Stimulated activated CD4-positive, alpha-beta T cell treated with anti-CD3 and anti-CD28 coated beads, Interleukin-1b, Interleukin-23, amount 100 ng/mL, for 4 hours (primary cell): ENCODE measurements around the gene TMEM135.

ENCODE experiments used
- DNase-seq, 2 donors: peaks; one replicate each; pipeline ENCODE4 v3.0.0-alpha.2; 2020; ENCODE audit warnings: low read depth in 2 of 2

Gene TMEM135

DNA sequence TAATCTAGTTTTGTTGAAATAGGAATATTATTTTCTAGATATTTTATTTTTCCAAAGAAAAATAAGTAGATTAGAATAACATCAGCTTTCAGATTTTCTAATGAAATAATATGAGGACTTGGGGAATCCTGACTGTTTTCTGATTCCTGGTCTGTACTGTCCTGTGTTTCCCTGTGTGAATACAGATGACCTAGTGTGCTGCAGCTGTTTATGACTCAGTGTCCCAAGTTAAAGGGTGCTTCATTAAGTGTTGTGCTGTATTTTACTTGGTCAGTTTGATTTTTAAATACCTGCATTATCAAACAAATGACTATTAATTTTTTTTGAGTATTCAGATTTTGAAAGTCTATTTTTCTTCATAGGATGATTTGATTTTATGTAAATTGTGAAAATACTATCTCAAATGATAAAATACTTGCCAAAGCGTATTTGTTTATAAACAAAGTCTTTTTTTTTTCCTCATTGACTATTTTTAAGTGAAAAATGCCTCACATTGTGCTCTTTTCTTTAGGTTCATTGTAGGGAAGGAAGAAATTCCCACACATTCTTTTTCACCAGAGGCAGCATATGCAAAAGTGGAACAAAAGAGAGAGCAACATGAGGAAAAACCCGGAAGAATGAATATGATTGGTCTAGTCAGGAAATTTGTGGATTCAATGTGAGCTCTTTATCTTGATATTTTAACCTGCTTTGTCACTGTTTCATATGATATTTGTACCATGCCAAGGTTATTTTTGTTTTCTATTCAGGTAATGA, 264.2 kb downstream of the TMEM135 start:
- DNase-seq = no peak

DNA sequence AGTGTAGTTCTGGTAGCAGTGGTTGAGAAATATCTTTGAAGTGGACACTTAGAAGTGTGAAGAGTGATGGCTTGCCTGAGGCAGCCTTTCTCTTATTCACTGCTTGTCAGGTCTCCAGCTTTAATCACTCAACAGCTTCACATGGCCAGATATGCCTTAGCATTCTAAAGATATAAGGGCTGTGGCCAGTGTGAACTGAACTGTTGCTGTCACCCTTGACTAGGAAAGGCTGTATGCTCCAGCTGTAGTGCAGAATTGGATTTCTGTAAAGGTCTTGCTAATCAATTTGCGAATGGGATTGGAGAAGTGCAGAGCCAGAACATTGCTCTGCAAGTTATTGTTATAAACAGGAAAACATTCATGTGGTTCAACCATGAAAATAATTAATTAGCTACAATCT, 266.7 kb downstream of the TMEM135 start:
- DNase-seq = no peak

DNA sequence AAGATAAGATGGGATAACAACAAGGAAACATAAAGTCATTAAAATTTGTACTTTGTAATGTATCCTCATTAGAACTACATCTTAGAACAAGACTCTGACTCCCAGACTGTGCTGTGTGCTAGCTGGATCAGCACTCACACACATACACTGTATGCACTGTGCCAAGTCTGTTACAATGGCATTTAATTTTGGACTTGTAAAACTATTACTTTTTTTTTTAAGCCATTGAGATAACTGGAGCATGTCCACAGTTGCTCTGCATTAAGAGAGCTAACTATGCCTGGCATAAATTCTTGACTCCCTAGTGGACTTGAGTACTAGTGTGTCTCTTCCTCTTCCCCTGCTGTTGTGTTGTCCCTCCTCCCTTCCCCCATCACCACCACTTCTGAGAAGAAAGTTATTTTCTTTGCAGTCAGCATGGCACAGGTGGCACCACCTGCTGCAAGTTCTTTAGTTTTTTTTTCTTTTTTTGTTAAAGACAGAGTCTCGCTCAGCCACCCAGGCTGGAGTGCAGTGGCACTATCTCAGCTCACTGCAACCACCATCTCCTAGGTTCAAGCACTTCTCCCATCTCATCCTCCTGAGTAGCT, 268.6 kb downstream of the TMEM135 start:
- DNase-seq = no peak

DNA sequence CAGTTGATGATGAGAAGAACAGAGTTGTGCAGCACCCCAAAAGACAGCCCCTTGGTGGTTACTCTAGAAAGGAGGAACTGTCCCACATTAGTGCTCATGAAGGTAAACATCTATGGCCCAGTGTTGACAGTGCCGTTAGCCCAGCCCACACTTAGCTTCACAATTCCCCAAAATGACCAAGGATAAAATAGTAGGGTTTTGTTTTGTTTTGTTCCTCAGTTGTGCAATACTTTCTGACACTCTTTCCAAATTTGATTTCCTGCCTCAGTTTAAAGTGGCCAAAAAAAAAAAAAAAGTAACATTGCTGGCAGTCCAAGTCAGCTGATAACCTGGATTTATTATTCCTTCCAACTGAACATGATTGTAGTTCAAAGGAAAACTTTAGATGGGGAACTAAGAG, 269.4 kb downstream of the TMEM135 start:
- DNase-seq = no peak

DNA sequence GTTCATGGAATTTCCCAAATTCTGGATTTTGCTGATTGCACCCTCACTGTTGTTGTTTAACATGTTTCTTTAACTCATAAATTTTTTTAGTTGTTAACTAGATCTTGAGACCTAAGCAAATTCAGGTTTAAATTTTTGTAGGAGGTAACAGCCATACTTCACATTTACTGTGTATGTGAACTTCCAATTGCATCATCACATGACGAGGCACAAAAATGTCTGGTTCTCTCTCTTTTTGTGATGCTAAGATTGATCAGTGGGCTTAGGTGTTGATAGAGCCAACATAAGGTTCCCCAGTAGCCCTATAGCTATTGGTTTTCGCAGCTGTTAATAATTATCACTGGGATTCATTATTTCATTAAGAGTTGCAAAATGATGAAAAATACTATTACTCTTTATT, 277.5 kb downstream of the TMEM135 start:
- no peak for DNase-seq

DNA sequence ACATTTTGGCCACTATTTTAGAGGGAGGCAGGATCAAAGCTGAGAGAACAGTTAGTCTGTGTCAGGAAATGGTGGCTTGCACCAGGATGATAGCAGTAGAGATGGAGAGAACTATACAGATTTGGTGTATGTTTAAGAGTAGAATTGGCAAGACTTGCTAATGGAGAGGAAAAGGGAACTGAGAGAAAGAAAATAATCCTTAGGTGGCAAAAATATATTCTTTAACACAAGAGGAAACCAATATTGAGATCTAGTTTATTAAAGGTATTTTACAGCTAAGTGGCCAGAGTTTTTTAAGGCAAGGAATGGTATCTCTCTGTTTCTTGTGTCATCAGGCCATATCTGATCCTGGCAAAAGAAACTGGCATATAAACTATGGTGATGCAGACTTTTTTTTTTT, 278.8 kb downstream of the TMEM135 start:
- DNase-seq = no peak

DNA sequence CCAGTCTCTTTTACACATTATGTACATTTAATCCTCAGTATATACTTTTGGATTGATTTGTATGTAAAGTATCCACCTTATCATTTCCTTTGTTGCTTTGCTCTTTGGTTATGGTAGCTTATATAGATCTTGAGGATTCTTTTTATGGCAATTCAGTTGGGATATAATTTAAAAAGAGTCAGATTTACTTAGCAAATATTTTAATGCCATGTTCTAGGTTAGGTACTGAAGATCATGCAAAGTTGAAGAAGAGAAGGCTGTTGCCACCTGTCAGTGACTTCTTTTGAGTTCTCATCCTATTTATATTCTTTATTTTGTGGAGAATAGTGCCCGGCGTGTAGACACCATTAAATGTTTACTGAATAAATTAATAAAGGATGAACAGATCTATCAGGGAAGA, 279.7 kb downstream of the TMEM135 start:
- DNase-seq = no peak

DNA sequence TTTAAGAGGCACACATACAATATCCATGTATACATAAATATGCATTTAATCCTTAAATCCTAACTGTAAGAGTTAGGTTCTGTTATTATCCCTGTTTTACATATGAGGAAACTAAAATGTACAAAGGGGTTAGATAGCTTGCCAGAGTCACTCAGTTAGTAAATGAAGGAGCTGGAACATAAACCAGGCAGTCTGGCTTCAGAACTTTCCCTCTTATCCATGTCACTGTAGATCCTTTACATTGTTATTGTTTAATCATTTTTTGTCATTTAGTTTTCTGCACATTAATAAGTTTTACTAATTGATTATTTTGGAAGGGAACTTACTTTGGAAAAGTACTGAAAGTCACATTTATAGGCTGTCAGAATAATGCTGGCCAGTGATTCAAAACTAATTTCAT, 282.4 kb downstream of the TMEM135 start:
- no peak for DNase-seq

DNA sequence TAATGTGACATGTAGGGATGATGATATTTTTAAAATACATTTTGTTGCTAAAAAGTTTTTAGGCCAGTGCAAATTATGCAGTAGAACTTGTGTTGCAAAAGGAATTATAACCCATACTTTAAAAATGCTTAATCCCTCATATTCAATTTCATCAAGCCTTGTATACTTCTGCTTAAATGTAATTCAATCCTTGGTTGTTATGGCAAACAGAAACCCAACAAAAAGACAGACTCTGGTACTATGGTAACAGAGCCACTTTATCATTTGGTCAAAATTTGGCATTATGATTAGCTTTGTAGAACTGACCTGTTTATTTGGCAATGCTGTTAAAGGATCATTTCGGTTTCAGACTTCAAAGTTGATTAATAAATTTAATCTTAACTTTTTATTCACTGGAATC, 284.8 kb downstream of the TMEM135 start:
- no peak for DNase-seq

DNA sequence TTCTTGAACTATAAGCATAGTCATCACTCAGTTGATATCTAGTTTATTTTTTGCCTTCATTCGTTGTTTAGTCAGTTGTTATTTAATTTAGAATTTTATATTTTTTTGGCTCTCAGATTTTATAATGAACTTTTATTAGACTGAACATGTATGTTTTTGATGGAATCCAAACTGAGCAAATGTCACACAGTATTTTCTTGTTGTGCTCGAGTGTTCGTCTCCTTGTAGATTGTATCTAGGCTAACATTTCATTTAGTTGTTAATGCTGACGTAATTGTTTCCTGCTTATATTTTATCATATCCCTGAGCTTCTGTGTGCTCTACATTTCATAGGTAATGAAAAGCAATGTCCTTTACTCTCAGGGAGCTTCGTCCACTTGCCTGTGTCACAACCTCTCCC, 286.2 kb downstream of the TMEM135 start:
- no peak for DNase-seq

DNA sequence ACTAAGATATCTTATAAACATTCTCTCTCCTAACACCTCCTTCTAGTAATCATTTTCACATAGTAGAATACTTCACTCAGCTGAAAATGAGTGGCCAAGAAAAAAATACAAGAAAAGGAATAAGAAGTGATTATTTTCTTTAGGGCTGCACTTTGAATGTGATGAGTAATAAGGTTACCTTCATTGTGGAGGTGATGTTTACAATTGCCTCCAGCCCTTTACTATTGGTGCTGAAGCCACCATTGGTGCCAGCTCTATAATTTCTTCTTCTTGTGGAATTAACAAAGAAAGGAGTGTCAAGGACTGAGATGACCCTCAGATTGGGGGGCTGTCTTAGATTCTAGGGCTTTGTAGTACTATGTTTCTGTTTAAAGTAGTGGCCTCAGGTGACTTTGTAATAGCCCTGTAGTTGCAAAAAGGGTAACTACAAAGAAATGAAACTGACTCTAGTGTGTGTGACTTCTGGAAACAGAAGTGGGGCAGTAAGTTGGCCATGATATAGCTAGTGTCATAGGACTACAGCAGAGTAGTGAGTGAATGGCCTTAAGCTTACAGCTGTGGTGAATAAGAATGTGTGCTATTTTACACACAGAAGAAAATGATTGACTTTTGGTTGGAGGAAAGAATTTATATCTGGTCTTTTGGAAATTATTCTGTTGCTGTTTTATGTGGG, 287.2 kb downstream of the TMEM135 start:
- DNase-seq = no peak

DNA sequence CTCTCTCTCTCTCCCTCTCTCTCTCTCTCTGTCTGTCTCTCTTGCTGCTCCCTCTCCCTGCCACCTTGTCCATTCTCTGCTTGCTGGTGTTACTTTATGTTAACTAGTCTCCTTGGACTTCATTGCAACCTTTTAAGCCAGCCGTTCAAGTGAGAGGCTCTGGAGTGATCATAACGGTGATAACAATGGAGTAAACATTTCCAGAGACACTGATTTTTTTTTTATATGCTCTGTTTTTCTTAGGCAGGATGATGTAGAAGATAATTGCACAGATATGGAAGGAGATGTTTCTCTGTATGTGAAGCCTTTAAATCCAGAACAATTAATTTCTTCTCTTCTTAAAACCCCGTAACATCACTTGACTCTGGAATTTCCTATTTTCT, 287.7 kb downstream of the TMEM135 start:
- no peak for DNase-seq

DNA sequence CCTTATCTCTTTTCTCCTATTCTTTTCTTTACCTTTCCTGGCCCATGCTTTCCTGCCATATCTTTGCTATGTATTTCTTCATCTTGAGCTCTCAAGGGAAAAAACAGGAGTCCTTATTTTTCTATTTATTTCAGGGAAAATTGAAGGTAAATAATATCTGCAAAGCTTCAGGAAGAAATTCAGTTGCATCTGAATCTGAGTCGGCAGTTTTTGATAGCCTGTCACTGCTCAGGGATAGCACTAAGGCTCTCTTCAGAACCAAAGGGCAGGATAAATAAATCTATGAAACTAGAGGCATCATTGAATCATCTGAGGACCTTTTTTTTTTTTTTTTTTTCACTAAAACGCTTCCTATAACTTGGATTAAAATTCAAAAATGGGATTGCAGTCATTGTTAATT, 288.9 kb downstream of the TMEM135 start:
- no peak for DNase-seq

DNA sequence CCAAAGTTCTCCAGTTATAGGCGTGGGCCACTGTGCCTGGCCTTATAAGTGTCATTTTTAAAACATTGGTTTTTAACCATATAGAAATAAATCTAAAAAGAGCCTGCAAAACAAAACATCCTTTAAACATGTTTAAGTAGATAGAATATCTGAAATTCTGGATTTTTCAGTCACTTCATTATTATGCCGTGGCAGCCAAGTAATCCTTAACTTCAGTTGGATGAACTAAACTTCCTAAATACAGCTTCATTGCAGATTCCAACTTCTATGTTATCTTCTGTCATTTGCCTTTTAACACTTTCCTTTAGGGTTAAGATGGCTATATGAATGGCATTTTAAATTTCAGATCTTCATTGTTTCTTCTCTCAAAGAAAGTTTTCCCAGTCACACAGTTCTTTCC, 291.4 kb downstream of the TMEM135 start:
- no peak for DNase-seq

DNA sequence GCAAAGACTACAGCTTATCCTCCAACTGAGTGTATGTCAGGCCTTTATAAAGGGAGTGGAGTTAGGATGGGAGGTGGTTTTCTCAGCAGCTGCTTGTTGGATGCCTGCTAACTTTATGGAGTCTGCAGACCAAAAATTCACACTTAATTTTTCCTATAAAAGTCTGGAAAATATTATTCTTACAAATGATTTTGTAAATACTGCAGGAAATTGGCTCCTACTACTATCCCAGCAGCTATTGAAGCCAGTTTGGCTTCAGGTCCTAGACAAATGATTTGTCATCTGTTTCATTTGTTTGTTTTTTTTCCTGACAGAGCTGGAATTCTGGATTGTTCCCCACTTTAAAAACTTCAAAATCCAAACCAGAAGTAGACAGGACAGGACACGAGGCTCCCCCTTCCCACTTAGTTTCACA, 292.5 kb downstream of the TMEM135 start:
- no peak for DNase-seq

DNA sequence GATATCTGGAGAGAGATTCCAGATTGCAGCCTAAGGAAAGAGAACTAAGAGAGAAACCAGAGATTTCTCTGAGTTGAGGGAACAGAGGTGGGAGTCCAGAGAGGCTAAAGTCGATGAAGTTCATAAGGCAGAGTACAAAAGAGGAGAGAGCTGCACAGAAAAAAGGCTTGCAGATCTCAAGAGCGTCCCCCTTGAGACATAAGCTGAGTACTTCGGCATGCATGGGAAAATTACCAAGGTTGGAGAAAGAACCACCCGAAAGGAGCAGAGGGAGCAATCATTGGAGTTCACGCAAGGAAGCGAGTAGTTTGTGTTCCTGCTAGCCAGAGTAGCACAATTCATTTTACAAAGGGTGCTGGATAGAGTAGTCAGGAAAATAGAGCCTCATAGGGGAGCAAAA, 293.5 kb downstream of the TMEM135 start:
- DNase-seq = no peak

DNA sequence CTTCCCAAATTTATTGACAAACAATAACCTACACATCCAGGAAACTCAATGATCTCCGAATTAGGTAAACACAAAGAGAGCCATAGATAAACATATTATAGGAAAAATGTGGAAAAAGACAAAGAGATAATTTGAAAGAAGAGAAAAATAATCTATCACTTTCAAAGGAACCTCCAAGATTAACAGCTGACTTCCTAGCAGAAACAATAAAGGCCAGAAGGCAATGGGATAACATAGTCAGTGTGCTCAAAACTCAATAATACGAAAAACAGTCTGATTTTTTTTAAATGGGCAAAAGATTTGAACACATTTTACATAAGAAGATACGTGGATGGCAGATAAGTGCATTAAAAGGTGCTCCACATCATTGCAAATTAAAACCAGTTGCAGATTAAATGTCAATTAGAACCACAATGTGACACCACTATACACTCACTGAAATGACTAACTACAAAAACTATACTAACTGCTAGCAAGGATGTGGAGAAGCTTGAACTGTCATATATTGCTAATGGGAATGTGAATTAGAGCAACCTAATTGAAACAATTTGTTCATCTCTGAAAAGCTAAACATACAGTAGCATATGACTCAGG, 300.4 kb downstream of the TMEM135 start:
- no peak for DNase-seq

DNA sequence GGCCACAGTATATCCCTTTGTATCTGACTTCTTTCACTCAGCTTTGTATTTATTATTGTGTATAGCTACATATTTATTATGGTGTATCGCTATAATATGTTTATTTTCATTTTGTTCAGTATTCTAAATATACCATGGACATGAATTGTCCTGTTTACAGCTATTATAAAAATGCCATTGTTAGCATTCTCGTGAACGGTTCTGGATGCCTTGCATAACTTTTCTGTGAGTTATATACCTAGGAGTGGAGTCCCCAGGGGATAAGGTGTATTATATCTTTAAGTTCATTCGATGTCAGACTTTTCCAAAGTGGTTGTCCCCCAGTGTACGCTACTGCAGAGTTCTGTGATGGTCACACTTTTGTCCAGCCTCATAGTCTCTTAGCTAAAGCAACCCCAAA, 301.7 kb downstream of the TMEM135 start:
- no peak for DNase-seq

DNA sequence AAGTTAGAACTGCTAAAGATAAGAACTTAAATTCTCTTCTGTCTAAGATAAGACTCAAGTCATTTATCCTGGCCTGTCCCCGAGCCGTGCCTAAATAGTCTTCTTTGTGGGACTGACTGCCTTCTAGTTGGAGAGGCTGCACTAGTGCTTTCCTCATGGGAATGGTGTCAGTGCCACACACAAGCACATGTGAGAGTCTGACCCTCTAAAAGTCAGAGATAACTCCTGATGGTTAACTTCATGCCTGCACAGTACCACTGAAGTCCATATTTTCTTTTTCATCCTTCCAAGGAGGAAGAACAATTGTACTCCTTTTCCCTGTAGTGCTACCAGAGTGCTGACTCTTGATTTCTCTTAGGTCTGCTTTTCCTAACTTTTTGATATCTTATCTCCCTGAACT, 309.7 kb downstream of the TMEM135 start:
- no peak for DNase-seq

DNA sequence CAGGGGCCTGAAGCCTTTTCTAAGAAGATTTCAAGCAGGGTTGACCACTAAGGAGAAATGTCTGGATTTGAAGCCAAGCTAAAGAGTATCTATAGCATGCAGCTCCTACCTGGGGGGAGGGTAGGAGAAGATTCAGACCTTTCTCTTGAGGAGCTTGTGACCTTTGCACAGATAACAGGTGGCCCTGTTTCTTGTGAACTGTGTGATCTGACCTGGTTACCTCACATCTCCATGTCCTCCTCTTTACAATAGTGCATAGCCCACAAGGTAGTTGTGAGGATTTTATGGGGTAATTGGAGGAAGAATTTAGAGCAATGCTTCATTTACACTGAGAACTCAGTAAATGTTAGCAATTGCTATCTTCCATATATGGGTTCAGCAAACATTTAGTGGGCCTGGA, 310.1 kb downstream of the TMEM135 start:
- DNase-seq = no peak

DNA sequence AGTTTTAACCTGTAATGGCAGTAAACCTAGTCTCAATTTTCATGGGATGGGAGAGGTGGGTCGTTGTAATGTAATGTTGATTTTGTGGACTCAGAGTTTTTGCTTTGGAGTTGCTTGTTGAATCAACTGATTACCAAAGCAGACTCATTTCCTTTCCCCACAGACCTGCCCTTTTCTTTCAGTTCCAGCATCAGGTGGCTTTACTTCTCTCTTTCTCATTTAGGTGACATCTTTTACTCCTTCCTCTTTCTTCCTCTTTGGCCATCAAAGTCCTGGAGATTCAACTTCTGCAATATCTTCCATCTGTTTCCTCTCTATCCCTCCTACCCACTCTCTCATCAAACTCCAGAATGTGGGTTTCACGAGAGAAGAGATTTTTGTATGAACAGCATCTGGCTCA, 313.9 kb downstream of the TMEM135 start:
- DNase-seq = no peak

DNA sequence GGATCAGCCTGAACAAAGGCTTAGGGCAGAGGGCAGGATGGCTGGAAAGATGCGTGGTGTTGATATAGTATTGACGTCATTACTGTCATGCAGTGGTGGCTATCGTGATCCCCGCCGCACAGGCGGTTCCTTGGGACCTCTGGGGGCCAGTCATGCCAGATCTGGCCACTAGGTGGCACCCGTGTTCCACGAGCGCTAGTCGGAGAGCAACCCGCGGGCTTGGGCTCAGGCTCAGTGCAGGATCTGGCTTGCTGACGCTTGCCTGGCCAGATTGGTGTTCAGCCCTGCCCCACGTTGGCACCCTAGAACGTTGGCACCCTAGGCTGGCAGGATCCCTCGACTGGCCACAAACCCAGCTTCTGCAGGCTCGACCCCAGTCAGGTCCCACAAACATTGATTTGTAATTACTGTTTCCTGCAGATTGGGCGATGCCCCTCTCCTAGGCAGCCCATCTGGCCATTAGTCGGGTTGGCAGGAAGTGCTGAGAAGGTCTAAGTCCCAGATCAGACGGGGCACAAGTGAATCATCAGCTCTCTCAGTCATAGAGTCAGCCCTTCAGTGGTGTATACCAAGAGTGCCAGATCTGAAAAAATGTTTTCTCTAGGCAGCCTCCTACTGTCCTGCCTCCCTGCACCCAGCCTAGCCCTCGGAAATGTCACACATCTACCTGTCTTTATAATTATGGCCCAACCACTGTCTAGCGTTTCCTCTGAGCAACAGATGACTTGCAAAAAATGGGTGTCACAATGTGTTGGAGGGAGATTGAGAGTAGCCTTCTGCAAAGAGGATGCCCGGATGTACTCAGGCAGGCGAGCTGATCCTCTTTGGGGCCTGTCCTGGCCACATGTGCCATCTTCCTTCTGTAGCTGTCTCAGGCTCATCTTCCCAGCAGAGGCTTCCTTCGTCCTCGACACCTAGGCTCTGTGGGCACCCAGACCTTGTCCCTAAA, 315.3 kb downstream of the TMEM135 start:
- DNase-seq = peak; percentile 78 to 82
